ENCODE data around the gene ALX4. TPM values are rescaled to one million over a fixed set of nuclear protein-coding genes. Genes with fewer than 3 reads are reported as not detected.
A peak's percentile ranks its signal among the peaks of the same experiment; 100 is the strongest.

ALX4 gene
- total RNA-seq, result 1 to 10 TPM in 1 of 4 donors, under 1 TPM in 2, not detected in 1; 0.26 to 2.5 (median 0.73) TPM

GRCh38 chr11:44309478-44310205 lies at the start of gene ALX4:
Gene ALX4 (minus strand): TSS chr11:44310139. CDS start chr11:44310062, 77 bp downstream.
- Histone ChIP-seq H3K9me3 (no peaks in the 10 kb centered on the region), H3K4me3 (peak within 1 kb of the TSS; percentile 0 to 22), H3K4me1 (peaks cover 0 to 15% of the 10 kb centered on the region in 2 donors), H3K36me3 (no peaks in the 10 kb centered on the region), H3K27ac (peak within 1 kb of the TSS in 1 of 2 donors; percentile 12), H3K27me3 (peaks cover 4 to 43% of the 10 kb centered on the region in 2 donors)
- TF ChIP-seq, protein P1, sequence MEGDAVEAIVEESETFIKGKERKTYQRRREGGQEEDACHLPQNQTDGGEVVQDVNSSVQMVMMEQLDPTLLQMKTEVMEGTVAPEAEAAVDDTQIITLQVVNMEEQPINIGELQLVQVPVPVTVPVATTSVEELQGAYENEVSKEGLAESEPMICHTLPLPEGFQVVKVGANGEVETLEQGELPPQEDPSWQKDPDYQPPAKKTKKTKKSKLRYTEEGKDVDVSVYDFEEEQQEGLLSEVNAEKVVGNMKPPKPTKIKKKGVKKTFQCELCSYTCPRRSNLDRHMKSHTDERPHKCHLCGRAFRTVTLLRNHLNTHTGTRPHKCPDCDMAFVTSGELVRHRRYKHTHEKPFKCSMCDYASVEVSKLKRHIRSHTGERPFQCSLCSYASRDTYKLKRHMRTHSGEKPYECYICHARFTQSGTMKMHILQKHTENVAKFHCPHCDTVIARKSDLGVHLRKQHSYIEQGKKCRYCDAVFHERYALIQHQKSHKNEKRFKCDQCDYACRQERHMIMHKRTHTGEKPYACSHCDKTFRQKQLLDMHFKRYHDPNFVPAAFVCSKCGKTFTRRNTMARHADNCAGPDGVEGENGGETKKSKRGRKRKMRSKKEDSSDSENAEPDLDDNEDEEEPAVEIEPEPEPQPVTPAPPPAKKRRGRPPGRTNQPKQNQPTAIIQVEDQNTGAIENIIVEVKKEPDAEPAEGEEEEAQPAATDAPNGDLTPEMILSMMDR (IDR thresholded peaks at IDR 0.05), result no peak
- TF ChIP-seq POLR2A (IDR thresholded peaks at IDR 0.05), result no peak
- DNase-seq, result peak in 1 of 2 donors; percentile 51
- intact Hi-C loops (cut with DNase I; ENCODE audit: low total_unique reads), result no loop called here

DNA sequence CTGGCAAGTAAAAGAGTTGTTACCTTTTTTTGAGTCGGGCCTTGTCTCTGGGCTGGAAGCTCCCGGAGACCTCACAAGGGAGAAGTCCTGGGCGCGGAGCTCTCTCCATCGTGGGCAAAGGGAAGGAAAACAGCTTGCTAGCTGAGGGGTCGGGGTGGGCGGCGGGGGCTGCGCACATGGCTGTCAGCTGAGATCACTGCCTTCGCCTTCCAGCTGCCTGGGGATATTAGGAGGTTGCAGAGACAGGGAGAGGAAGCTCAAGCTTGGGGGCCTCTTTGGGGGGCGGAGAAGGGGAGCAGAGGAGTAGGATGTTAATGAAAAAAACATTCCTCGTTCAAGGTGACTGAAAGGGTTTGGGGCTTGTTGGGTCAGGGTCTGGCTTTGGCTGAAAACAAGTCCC lies 49.2 kb upstream of the ALX4 start:
- no peaks in the 10 kb centered on the region for H3K4me1 ChIP-seq
- intact Hi-C loops (cut with DNase I; ENCODE audit: low total_unique reads), result no loop called here
- H3K27ac ChIP-seq, result no peak overlapping the region
- no peaks in the 10 kb centered on the region for H3K36me3 ChIP-seq
- H3K9me3 ChIP-seq, result no peaks in the 10 kb centered on the region
- no peak for TF ChIP-seq POLR2A (IDR thresholded peaks at IDR 0.05)
- TF ChIP-seq, protein P1 (IDR thresholded peaks at IDR 0.05), result no peak
- no peak overlapping the region for H3K4me3 ChIP-seq
- no peaks in the 10 kb centered on the region for H3K27me3 ChIP-seq
- no peak for DNase-seq

GRCh38 chr11:44358713-44359112 lies 48.8 kb upstream of the ALX4 start:
- no peak overlapping the region for H3K27ac ChIP-seq
- H3K27me3 ChIP-seq, result no peaks in the 10 kb centered on the region
- no peak for TF ChIP-seq POLR2A (IDR thresholded peaks at IDR 0.05)
- TF ChIP-seq, protein P1 (IDR thresholded peaks at IDR 0.05), result no peak
- H3K9me3 ChIP-seq, result no peaks in the 10 kb centered on the region
- H3K4me1 ChIP-seq, result no peaks in the 10 kb centered on the region
- no peaks in the 10 kb centered on the region for H3K36me3 ChIP-seq
- no peak for DNase-seq
- intact Hi-C loops (cut with DNase I; ENCODE audit: low total_unique reads), result no loop called here
- H3K4me3 ChIP-seq, result no peak overlapping the region

GRCh38 chr11:44357711-44358110 lies 47.8 kb upstream of the ALX4 start:
- TF ChIP-seq, protein P1 (IDR thresholded peaks at IDR 0.05), result no peak
- TF ChIP-seq POLR2A (IDR thresholded peaks at IDR 0.05), result no peak
- intact Hi-C loops (cut with DNase I; ENCODE audit: low total_unique reads), result no loop called here
- H3K36me3 ChIP-seq, result no peaks in the 10 kb centered on the region
- DNase-seq, result no peak
- H3K4me3 ChIP-seq, result no peak overlapping the region
- H3K27ac ChIP-seq, result no peak overlapping the region
- no peaks in the 10 kb centered on the region for H3K4me1 ChIP-seq
- H3K9me3 ChIP-seq, result no peaks in the 10 kb centered on the region
- no peaks in the 10 kb centered on the region for H3K27me3 ChIP-seq

DNA sequence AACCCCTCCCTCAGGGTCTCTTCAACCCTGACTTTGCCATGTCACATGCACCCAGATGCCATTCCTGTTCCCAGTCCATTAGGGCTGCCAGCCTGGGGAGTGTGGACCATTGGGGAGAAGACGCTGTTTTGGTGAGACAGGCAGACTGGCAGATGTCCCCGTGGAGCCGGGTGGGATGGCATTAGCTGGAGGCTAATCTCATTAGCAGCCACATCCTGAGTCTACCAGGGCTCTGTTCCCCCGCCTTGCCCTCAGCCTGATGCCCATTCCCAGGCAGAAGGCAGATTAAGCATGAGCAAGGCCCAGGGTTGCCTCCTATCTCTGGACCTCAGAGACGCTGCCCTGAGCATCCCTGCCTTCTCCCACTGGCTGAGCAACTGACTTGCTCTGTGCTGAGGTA lies 46.4 kb upstream of the ALX4 start:
- no peak for DNase-seq
- Histone ChIP-seq H3K27ac (no peak overlapping the region), H3K4me3 (no peak overlapping the region), H3K9me3 (no peaks in the 10 kb centered on the region), H3K36me3 (no peaks in the 10 kb centered on the region), H3K4me1 (no peaks in the 10 kb centered on the region), H3K27me3 (no peaks in the 10 kb centered on the region)
- TF ChIP-seq POLR2A (IDR thresholded peaks at IDR 0.05), result no peak
- TF ChIP-seq, protein P1 (IDR thresholded peaks at IDR 0.05), result no peak
- intact Hi-C loops (cut with DNase I; ENCODE audit: low total_unique reads), result no loop called here

All from uterus (tissue), 4 donors.